Measurements from ENCODE around the gene ADAMTS16.

ADAMTS16 gene

GRCh38 chr5:5183933-5184332, 43.8 kb downstream of the ADAMTS16 start:
- no peak for TF ChIP-seq GATA2 (IDR thresholded peaks at IDR 0.05; ENCODE audit: low read depth, low read length)
- no peak for TF ChIP-seq GATA3 (IDR thresholded peaks at IDR 0.05; ENCODE audit: low read depth, low read length)

- TF ChIP-seq GATA3 (IDR thresholded peaks at IDR 0.05; ENCODE audit: low read depth, low read length) (no peak), GATA2 (IDR thresholded peaks at IDR 0.05; ENCODE audit: low read depth, low read length) (no peak)
Observed at GRCh38 chr5:5188376-5189050, 48.4 kb downstream of the ADAMTS16 start.

GRCh38 chr5:5189051-5189430, 48.9 kb downstream of the ADAMTS16 start:
- TF ChIP-seq GATA3 (IDR thresholded peaks at IDR 0.05; ENCODE audit: low read depth, low read length): no peak
- TF ChIP-seq GATA2 (IDR thresholded peaks at IDR 0.05; ENCODE audit: low read depth, low read length): no peak

GRCh38 chr5:5191906-5192305, 51.8 kb downstream of the ADAMTS16 start:
- TF ChIP-seq GATA3 (IDR thresholded peaks at IDR 0.05; ENCODE audit: low read depth, low read length): no peak

GRCh38 chr5:5192681-5193080, 52.6 kb downstream of the ADAMTS16 start:
- no peak for TF ChIP-seq GATA3 (IDR thresholded peaks at IDR 0.05; ENCODE audit: low read depth, low read length)
- TF ChIP-seq GATA2 (IDR thresholded peaks at IDR 0.05; ENCODE audit: low read depth, low read length): no peak

GRCh38 chr5:5195128-5195918, 55.2 kb downstream of the ADAMTS16 start:
- TF ChIP-seq GATA3 (IDR thresholded peaks at IDR 0.05; ENCODE audit: low read depth, low read length): no peak
- TF ChIP-seq GATA2 (IDR thresholded peaks at IDR 0.05; ENCODE audit: low read depth, low read length): no peak

- TF ChIP-seq GATA3 (IDR thresholded peaks at IDR 0.05; ENCODE audit: low read depth, low read length) (no peak), GATA2 (IDR thresholded peaks at IDR 0.05; ENCODE audit: low read depth, low read length) (no peak)
Observed at GRCh38 chr5:5198135-5198534, 58.0 kb downstream of the ADAMTS16 start.

GRCh38 chr5:5198815-5199214, 58.7 kb downstream of the ADAMTS16 start:
- TF ChIP-seq GATA2 (IDR thresholded peaks at IDR 0.05; ENCODE audit: low read depth, low read length) (no peak), GATA3 (IDR thresholded peaks at IDR 0.05; ENCODE audit: low read depth, low read length) (no peak)

GRCh38 chr5:5199495-5199894, 59.4 kb downstream of the ADAMTS16 start:
- TF ChIP-seq GATA2 (IDR thresholded peaks at IDR 0.05; ENCODE audit: low read depth, low read length): no peak

GRCh38 chr5:5200133-5200532, 60.0 kb downstream of the ADAMTS16 start:
- TF ChIP-seq GATA2 (IDR thresholded peaks at IDR 0.05; ENCODE audit: low read depth, low read length) (no peak), GATA3 (IDR thresholded peaks at IDR 0.05; ENCODE audit: low read depth, low read length) (no peak)

GRCh38 chr5:5202321-5202720, 62.2 kb downstream of the ADAMTS16 start:
- TF ChIP-seq GATA3 (IDR thresholded peaks at IDR 0.05; ENCODE audit: low read depth, low read length) (no peak), GATA2 (IDR thresholded peaks at IDR 0.05; ENCODE audit: low read depth, low read length) (no peak)

- TF ChIP-seq GATA3 (IDR thresholded peaks at IDR 0.05; ENCODE audit: low read depth, low read length): no peak
- no peak for TF ChIP-seq GATA2 (IDR thresholded peaks at IDR 0.05; ENCODE audit: low read depth, low read length)
Observed at GRCh38 chr5:5203451-5203850, 63.3 kb downstream of the ADAMTS16 start.

GRCh38 chr5:5207828-5208227, 67.7 kb downstream of the ADAMTS16 start:
- no peak for TF ChIP-seq GATA2 (IDR thresholded peaks at IDR 0.05; ENCODE audit: low read depth, low read length)
- TF ChIP-seq GATA3 (IDR thresholded peaks at IDR 0.05; ENCODE audit: low read depth, low read length): no peak

GRCh38 chr5:5209089-5209488, 69.0 kb downstream of the ADAMTS16 start:
- TF ChIP-seq GATA2 (IDR thresholded peaks at IDR 0.05; ENCODE audit: low read depth, low read length) (no peak), GATA3 (IDR thresholded peaks at IDR 0.05; ENCODE audit: low read depth, low read length) (no peak)

Measured in SH-SY5Y (cell line).